GM19023 (cell line): ENCODE results near the gene FCSK.
"Not testable (repeated sequence)": the region's sequence is repeated elsewhere in the genome, so short reads cannot be mapped to it uniquely, and the experiment has no call there.

Experiments
- ATAC-seq: cut with Tn5 transposase; IDR thresholded peaks from one replicate; pipeline ENCODE4 v1.9.1; 2021; ENCODE audit warnings: mild to moderate bottlenecking, moderate library complexity; ENCODE audit not compliant: unreplicated experiment

Gene FCSK

GRCh38 chr16:70454222-70455034 is at the start of gene FCSK:
Gene FCSK, plus strand, starts transcription at chr16:70454595. Its CDS starts 8,596 bp downstream, at chr16:70463191.
- peak; percentile 93 for ATAC-seq

- not testable (repeated sequence) for ATAC-seq
Observed at GRCh38 chr16:70406104-70406503, 48.3 kb upstream of the FCSK start.

- ATAC-seq: no peak
Observed at GRCh38 chr16:70407811-70408274, 46.6 kb upstream of the FCSK start.

GRCh38 chr16:70410734-70411133 is 43.7 kb upstream of the FCSK start:
- ATAC-seq: no peak

GRCh38 chr16:70412385-70412784 is 42.0 kb upstream of the FCSK start:
- no peak for ATAC-seq

- ATAC-seq: not testable (repeated sequence)
Observed at GRCh38 chr16:70413572-70413971, 40.8 kb upstream of the FCSK start.

- peak; percentile 85 for ATAC-seq
Observed at GRCh38 chr16:70416748-70417616, 37.4 kb upstream of the FCSK start.

- ATAC-seq: no peak
Observed at GRCh38 chr16:70417661-70418060, 36.7 kb upstream of the FCSK start.

GRCh38 chr16:70418274-70418992 is 36.0 kb upstream of the FCSK start:
- no peak for ATAC-seq

GRCh38 chr16:70418993-70419318 is 35.4 kb upstream of the FCSK start:
- no peak for ATAC-seq

- no peak for ATAC-seq
Observed at GRCh38 chr16:70419384-70420327, 34.7 kb upstream of the FCSK start.

- no peak for ATAC-seq
Observed at GRCh38 chr16:70421014-70421413, 33.4 kb upstream of the FCSK start.

- no peak for ATAC-seq
Observed at GRCh38 chr16:70421473-70422311, 32.7 kb upstream of the FCSK start.

GRCh38 chr16:70422543-70422942 is 31.9 kb upstream of the FCSK start:
- ATAC-seq: no peak

- ATAC-seq: no peak
Observed at GRCh38 chr16:70427786-70428177, 26.6 kb upstream of the FCSK start.

GRCh38 chr16:70428178-70428998 is 26.0 kb upstream of the FCSK start:
- ATAC-seq: no peak

GRCh38 chr16:70429888-70430666 is 24.3 kb upstream of the FCSK start:
- no peak for ATAC-seq
